GM13977 (cell line): ENCODE data around the gene OR14J1.

Source experiments
- DNase-seq: peaks from one replicate; pipeline ENCODE4 v3.0.0; 2012; ENCODE audit warnings: low spot score
- CTCF ChIP-seq: IDR thresholded peaks from 2 replicates; pipeline ENCODE4 v1.5.1; 2012; ENCODE audit warnings: mild to moderate bottlenecking, control low read depth; ENCODE audit not compliant: insufficient read depth; ENCODE audit errors: extremely low read depth, missing control alignments
- in situ Hi-C: fragments of 300-500 bp; cut with MboI; formaldehyde crosslinking; loops from one replicate; pipeline ENCODE4 v1.12.0; 2022; ENCODE audit warnings: low sequenced_read_pairs, low pct_unique_long_range_greater_than_20kb, mixed read lengths, inconsistent platforms; ENCODE audit not compliant: unreplicated experiment

The OR14J1 gene

GRCh38 chr6:29301316-29301715 lies at the start of gene OR14J1:
Gene OR14J1 (plus strand): TSS chr6:29301701. CDS start chr6:29306690, 4,989 bp downstream.
- no peak for TF ChIP-seq CTCF
- no peak for DNase-seq
- in situ Hi-C loops, result no loop called here

GRCh38 chr6:29251736-29252135 lies 49.8 kb upstream of the OR14J1 start:
- no peak for DNase-seq
- in situ Hi-C loops, result no loop called here
- TF ChIP-seq CTCF, result no peak

GRCh38 chr6:29255530-29255929 lies 46.0 kb upstream of the OR14J1 start:
- DNase-seq, result no peak
- in situ Hi-C loops, result no loop called here
- TF ChIP-seq CTCF, result no peak

GRCh38 chr6:29259721-29260120 lies 41.8 kb upstream of the OR14J1 start:
- no peak for DNase-seq
- in situ Hi-C loops, result no loop called here
- no peak for TF ChIP-seq CTCF

GRCh38 chr6:29263001-29263400 lies 38.5 kb upstream of the OR14J1 start:
- no peak for DNase-seq
- in situ Hi-C loops, result no loop called here
- TF ChIP-seq CTCF, result no peak

- no peak for TF ChIP-seq CTCF
- in situ Hi-C loops, result no loop called here
- DNase-seq, result no peak
Measured at GRCh38 chr6:29294499-29294914, 7.0 kb upstream of the OR14J1 start.

GRCh38 chr6:29295181-29295585 lies 6.3 kb upstream of the OR14J1 start:
- no peak for TF ChIP-seq CTCF
- DNase-seq, result no peak
- in situ Hi-C loops, result no loop called here
